Activated naive CD8-positive, alpha-beta T cell treated with anti-CD3 and anti-CD28 coated beads, Interleukin-2, amount 10 ng/mL, durations not matched to agents 7 days and 5 days (primary cell): ENCODE data around the gene PIGC. TPM values are rescaled to one million over a fixed set of nuclear protein-coding genes. Genes with fewer than 3 reads are reported as not detected.

Experiments used
- ATAC-seq: fragments of 150-1000 bp; cut with Tn5 transposase; one replicate; pipeline ENCODE4 v1.10.0; 2021; ENCODE audit warnings: low read depth, moderate library complexity
- POLR2A ChIA-PET: fragments of 350-600 bp; sonication (Branson Sonifier 250); formaldehyde crosslinking; loops from one replicate; lab custom pipeline; 2021; ENCODE audit warnings: antibody characterized with exemption; lab: Charles Lee
- DNase-seq: peaks from one replicate; pipeline ENCODE4 v3.0.0; 2021
- H3K27ac Mint-ChIP-seq: one replicate; pipeline ENCODE4 v1.8.0; 2022; ENCODE audit warnings: mild to moderate bottlenecking, mixed read lengths
- H3K27me3 Mint-ChIP-seq: one replicate; pipeline ENCODE4 v1.8.0; 2022; ENCODE audit warnings: mild to moderate bottlenecking, moderate library complexity, mixed read lengths
- H3K36me3 Mint-ChIP-seq: one replicate; pipeline ENCODE4 v1.8.0; 2021; ENCODE audit warnings: mild to moderate bottlenecking, mixed read lengths
- H3K4me1 Mint-ChIP-seq: one replicate; pipeline ENCODE4 v1.8.0; 2021; ENCODE audit warnings: mixed read lengths
- H3K4me3 Mint-ChIP-seq: one replicate; pipeline ENCODE4 v1.8.0; 2022; ENCODE audit warnings: mild to moderate bottlenecking, moderate library complexity, mixed read lengths
- H3K9me3 Mint-ChIP-seq: one replicate; pipeline ENCODE4 v1.8.0; 2021; ENCODE audit warnings: mixed read lengths
- total RNA-seq, 2 experiments: library from RNA; stranded (reverse); gene quantifications; one replicate each; pipeline ENCODE4 v1.2.3, GENCODE V29; 2021

The PIGC gene
- total RNA-seq, 2 experiments from 2014 or later, result 32.1 to 32.8 TPM

- Mint-ChIP-seq H3K4me3 (no peak overlapping the region), H3K36me3 (peaks cover 6% of the 10 kb centered on the region), H3K9me3 (peaks cover 3% of the 10 kb centered on the region), H3K27ac (no peak overlapping the region), H3K27me3 (no peaks in the 10 kb centered on the region), H3K4me1 (no peaks in the 10 kb centered on the region)
- POLR2A ChIA-PET, result no interaction called here
- no peak for DNase-seq
- no peak for ATAC-seq
Measured at GRCh38 chr1:172411791-172412338, 32.0 kb downstream of the PIGC start.

DNA sequence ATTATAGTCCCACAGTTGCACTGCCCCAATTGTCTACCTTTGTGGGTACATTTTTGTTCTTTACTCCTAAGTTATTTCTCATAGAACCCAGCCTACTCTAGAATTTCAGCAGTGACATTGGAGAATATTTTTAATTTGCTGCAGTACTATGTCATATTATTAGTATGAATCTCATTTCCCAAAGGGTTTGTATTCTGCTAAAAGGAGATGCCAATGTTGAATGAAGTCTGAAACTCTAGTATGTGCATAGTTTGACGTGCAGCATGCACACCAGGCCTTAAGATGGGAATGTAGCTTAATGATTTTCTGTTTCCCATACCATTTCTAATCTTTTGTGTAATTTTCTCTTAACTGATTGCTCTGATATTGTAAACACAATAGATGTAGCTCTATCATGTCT, 33.8 kb downstream of the PIGC start:
- ATAC-seq (no peak), DNase-seq (no peak)
- Mint-ChIP-seq H3K4me1 (no peaks in the 10 kb centered on the region), H3K36me3 (peaks cover 6% of the 10 kb centered on the region), H3K27me3 (no peaks in the 10 kb centered on the region), H3K4me3 (no peak overlapping the region), H3K9me3 (peaks cover 3% of the 10 kb centered on the region), H3K27ac (no peak overlapping the region)
- POLR2A ChIA-PET, result no interaction called here

GRCh38 chr1:172408958-172409357, 34.9 kb downstream of the PIGC start:
- Mint-ChIP-seq H3K27me3 (no peaks in the 10 kb centered on the region), H3K36me3 (peaks cover 6% of the 10 kb centered on the region), H3K4me1 (no peaks in the 10 kb centered on the region), H3K27ac (no peak overlapping the region), H3K9me3 (peaks cover 3% of the 10 kb centered on the region), H3K4me3 (no peak overlapping the region)
- POLR2A ChIA-PET, result no interaction called here
- no peak for ATAC-seq
- DNase-seq, result no peak

DNA sequence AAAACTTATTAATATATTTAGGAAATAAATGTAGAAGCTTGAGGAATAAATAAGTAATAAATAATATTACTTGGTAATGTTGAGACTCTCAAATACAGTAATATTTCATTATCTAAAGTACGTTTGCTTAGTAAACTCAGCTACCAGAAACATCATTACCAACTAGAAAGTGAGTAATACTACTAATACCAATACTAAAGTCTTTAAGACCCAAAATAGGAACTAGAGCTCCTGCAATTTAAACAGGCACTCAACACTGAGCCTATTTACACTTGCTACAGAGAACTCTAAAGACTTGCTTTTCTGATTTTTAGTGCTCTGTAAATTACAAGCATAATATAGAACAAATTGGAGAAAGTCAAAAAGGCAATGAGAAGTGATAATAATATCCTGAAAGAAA, 36.9 kb downstream of the PIGC start:
- DNase-seq (no peak), ATAC-seq (no peak)
- H3K4me1 Mint-ChIP-seq, result peaks cover 8% of the 10 kb centered on the region
- H3K36me3 Mint-ChIP-seq, result no peaks in the 10 kb centered on the region
- no peaks in the 10 kb centered on the region for H3K27me3 Mint-ChIP-seq
- H3K4me3 Mint-ChIP-seq, result no peak overlapping the region
- POLR2A ChIA-PET, result no interaction called here
- no peak overlapping the region for H3K27ac Mint-ChIP-seq
- no peaks in the 10 kb centered on the region for H3K9me3 Mint-ChIP-seq

- Mint-ChIP-seq H3K9me3 (no peaks in the 10 kb centered on the region), H3K4me3 (no peak overlapping the region), H3K27ac (no peak overlapping the region), H3K4me1 (peaks cover 9% of the 10 kb centered on the region), H3K36me3 (no peaks in the 10 kb centered on the region), H3K27me3 (no peaks in the 10 kb centered on the region)
- ATAC-seq (no peak), DNase-seq (no peak)
- POLR2A ChIA-PET, result no interaction called here
Measured at GRCh38 chr1:172405912-172406311, 38.0 kb downstream of the PIGC start.

GRCh38 chr1:172404121-172404520, 39.7 kb downstream of the PIGC start:
- ATAC-seq (no peak), DNase-seq (no peak)
- no peak overlapping the region for H3K27ac Mint-ChIP-seq
- no peaks in the 10 kb centered on the region for H3K9me3 Mint-ChIP-seq
- POLR2A ChIA-PET, result no interaction called here
- H3K36me3 Mint-ChIP-seq, result no peaks in the 10 kb centered on the region
- no peak overlapping the region for H3K4me3 Mint-ChIP-seq
- no peaks in the 10 kb centered on the region for H3K27me3 Mint-ChIP-seq
- peaks cover 27% of the 10 kb centered on the region for H3K4me1 Mint-ChIP-seq

DNA sequence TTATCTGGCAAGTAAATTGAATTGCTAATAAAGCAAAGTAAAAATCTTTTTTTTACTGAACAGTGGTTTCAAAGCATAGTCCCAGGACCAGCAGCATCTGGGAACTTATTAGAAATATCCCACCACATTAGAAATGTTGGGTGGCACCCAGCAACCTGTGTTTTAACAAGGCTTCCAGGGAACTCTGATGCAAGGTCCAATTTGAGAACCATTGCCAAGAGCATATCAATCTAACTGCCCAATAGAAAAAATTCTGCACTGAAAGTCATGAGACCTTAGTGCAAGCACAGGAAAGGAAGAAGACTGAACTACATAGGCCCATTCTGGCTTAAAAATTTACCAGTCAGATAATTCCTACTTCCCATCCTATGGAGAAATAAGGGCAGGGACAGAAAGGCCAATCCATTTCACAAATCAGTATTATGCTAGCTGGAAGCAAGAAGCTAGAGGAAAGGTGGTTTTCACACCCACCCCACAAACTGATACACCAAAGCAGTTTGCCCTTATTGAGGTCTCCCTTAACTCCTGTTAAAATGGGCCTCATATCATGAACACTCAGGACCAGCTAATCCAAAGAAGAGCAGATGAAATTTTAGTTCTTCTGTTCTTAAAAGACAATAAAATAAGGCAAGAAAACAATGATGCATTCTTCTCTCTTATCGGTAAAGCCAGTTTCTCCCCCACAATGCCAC, 40.8 kb downstream of the PIGC start:
- no peak overlapping the region for H3K4me3 Mint-ChIP-seq
- peaks cover 38% of the 10 kb centered on the region for H3K4me1 Mint-ChIP-seq
- DNase-seq, result no peak
- POLR2A ChIA-PET, result no interaction called here
- no peaks in the 10 kb centered on the region for H3K27me3 Mint-ChIP-seq
- H3K36me3 Mint-ChIP-seq, result no peaks in the 10 kb centered on the region
- H3K27ac Mint-ChIP-seq, result no peak overlapping the region
- no peak for ATAC-seq
- H3K9me3 Mint-ChIP-seq, result no peaks in the 10 kb centered on the region

DNA sequence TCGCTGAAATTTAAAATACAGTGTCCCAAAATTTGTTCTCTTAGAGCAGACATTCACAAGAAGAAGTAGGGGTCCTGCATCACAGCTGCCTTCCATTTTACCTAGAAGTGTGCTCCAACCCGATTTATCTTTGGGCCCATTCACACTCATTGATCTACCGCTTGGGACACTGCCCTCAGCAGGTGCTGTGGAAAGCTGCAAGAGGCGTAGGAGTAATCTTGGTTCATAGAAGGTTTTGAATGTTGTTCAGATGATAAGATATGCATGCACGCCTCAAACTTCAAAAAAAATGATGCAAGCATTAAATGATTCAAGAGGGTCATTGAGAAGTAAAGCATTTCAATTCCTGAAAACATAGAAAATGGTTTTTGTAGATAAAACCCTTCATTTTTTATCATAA, 42.0 kb downstream of the PIGC start:
- POLR2A ChIA-PET, result no interaction called here
- no peak for DNase-seq
- no peak overlapping the region for H3K4me3 Mint-ChIP-seq
- ATAC-seq, result no peak
- H3K9me3 Mint-ChIP-seq, result no peaks in the 10 kb centered on the region
- H3K4me1 Mint-ChIP-seq, result peaks cover 41% of the 10 kb centered on the region
- H3K27me3 Mint-ChIP-seq, result no peaks in the 10 kb centered on the region
- H3K36me3 Mint-ChIP-seq, result peaks cover 1% of the 10 kb centered on the region
- H3K27ac Mint-ChIP-seq, result no peak overlapping the region

DNA sequence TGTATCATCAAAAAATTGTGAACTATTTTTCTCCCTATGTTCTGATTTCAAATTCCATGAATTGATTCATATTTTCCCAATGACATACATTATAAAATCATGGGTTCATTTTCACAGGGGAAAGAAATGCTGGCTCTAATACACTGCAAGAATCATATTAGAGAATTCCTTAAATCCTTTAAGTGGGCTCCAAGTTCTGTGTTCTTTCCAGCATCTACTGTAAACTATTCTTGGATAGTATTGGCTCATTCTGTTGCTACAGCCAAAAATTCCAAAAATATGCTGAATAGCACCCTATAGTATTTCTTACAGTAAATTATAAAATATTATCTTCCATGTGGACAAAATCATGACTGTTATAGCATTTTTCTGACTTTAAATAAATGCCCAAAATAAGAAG, 42.4 kb downstream of the PIGC start:
- no peaks in the 10 kb centered on the region for H3K27me3 Mint-ChIP-seq
- H3K27ac Mint-ChIP-seq, result no peak overlapping the region
- POLR2A ChIA-PET, result no interaction called here
- peaks cover 1% of the 10 kb centered on the region for H3K36me3 Mint-ChIP-seq
- DNase-seq (no peak), ATAC-seq (no peak)
- H3K4me3 Mint-ChIP-seq, result no peak overlapping the region
- H3K9me3 Mint-ChIP-seq, result no peaks in the 10 kb centered on the region
- peaks cover 41% of the 10 kb centered on the region for H3K4me1 Mint-ChIP-seq

GRCh38 chr1:172400722-172401105, 43.2 kb downstream of the PIGC start:
- H3K4me3 Mint-ChIP-seq, result no peak overlapping the region
- no peak overlapping the region for H3K27ac Mint-ChIP-seq
- H3K9me3 Mint-ChIP-seq, result no peaks in the 10 kb centered on the region
- H3K36me3 Mint-ChIP-seq, result peaks cover 1% of the 10 kb centered on the region
- peaks cover 41% of the 10 kb centered on the region for H3K4me1 Mint-ChIP-seq
- POLR2A ChIA-PET, result interaction anchor here (0.8 kb wide), 1 partner anchor 42 kb away, joined by 3 read pairs; no protein-coding TSS in a partner anchor
- no peak for DNase-seq
- ATAC-seq, result no peak
- H3K27me3 Mint-ChIP-seq, result no peaks in the 10 kb centered on the region

GRCh38 chr1:172399756-172400721, 43.8 kb downstream of the PIGC start:
- H3K9me3 Mint-ChIP-seq, result no peaks in the 10 kb centered on the region
- POLR2A ChIA-PET, result interaction anchor here (0.8 to 1.8 kb wide), 3 partner anchors 19 to 41 kb away, joined by 3 to 5 read pairs (median 4); no protein-coding TSS in a partner anchor
- peak overlapping the region; percentile 52 for H3K27ac Mint-ChIP-seq
- no peaks in the 10 kb centered on the region for H3K27me3 Mint-ChIP-seq
- DNase-seq (no peak), ATAC-seq (no peak)
- peaks cover 1% of the 10 kb centered on the region for H3K36me3 Mint-ChIP-seq
- peaks cover 44% of the 10 kb centered on the region for H3K4me1 Mint-ChIP-seq
- peak overlapping the region; percentile 34 for H3K4me3 Mint-ChIP-seq

- DNase-seq, result no peak
- H3K27me3 Mint-ChIP-seq, result no peaks in the 10 kb centered on the region
- POLR2A ChIA-PET, result interaction anchor here (1.0 to 1.8 kb wide), 2 partner anchors 18 to 40 kb away, joined by 4 to 5 read pairs; no protein-coding TSS in a partner anchor
- H3K27ac Mint-ChIP-seq, result peak overlapping the region; percentile 58
- H3K36me3 Mint-ChIP-seq, result peaks cover 1% of the 10 kb centered on the region
- H3K4me1 Mint-ChIP-seq, result peaks cover 53% of the 10 kb centered on the region
- H3K9me3 Mint-ChIP-seq, result no peaks in the 10 kb centered on the region
- peak overlapping the region; percentile 34 for H3K4me3 Mint-ChIP-seq
- ATAC-seq, result peak; percentile 31
Measured at GRCh38 chr1:172398970-172399755, 44.7 kb downstream of the PIGC start.

- Mint-ChIP-seq H3K27ac (no peak overlapping the region), H3K4me1 (peaks cover 56% of the 10 kb centered on the region), H3K27me3 (no peaks in the 10 kb centered on the region), H3K4me3 (no peak overlapping the region), H3K36me3 (peaks cover 4% of the 10 kb centered on the region), H3K9me3 (no peaks in the 10 kb centered on the region)
- DNase-seq (no peak), ATAC-seq (no peak)
- POLR2A ChIA-PET, result interaction anchor here (1.8 kb wide), 1 partner anchor 39 kb away, joined by 5 read pairs; no protein-coding TSS in a partner anchor
Measured at GRCh38 chr1:172398193-172398592, 45.7 kb downstream of the PIGC start.
